Pulmonary artery endothelial cell (primary cell): Measurements from ENCODE around the gene SHROOM3. TPM values are rescaled to one million over a fixed set of nuclear protein-coding genes. Genes with fewer than 3 reads are reported as not detected.

ENCODE experiments used
- DNase-seq: peaks from one replicate; pipeline ENCODE4 v3.0.0-alpha.2; 2011; ENCODE audit warnings: low read depth, low spot score
- total RNA-seq: library from RNA; depleted of rRNA; stranded (reverse); fragments of >200 nt; gene quantifications from 2 replicates; pipeline ENCODE4 v1.2.3, GENCODE V29; 2014

The SHROOM3 gene
- total RNA-seq, 1 donor from 2014 or later = 8.1 TPM

- DNase-seq = no peak
Observed at GRCh38 chr4:76494243-76494642, 59.2 kb downstream of the SHROOM3 start.

- no peak for DNase-seq
Observed at GRCh38 chr4:76494871-76495590, 60.0 kb downstream of the SHROOM3 start.

- DNase-seq = no peak
Observed at GRCh38 chr4:76498550-76498949, 63.5 kb downstream of the SHROOM3 start.

GRCh38 chr4:76499461-76499860, 64.4 kb downstream of the SHROOM3 start:
- DNase-seq = no peak

- no peak for DNase-seq
Observed at GRCh38 chr4:76502886-76503285, 67.9 kb downstream of the SHROOM3 start.

GRCh38 chr4:76504613-76505465, 69.8 kb downstream of the SHROOM3 start:
- peak; percentile 17 for DNase-seq

- DNase-seq = no peak
Observed at GRCh38 chr4:76511947-76512346, 76.9 kb downstream of the SHROOM3 start.

GRCh38 chr4:76513482-76513881, 78.5 kb downstream of the SHROOM3 start:
- no peak for DNase-seq

- DNase-seq = no peak
Observed at GRCh38 chr4:76514087-76514486, 79.1 kb downstream of the SHROOM3 start.

GRCh38 chr4:76515975-76516843, 81.2 kb downstream of the SHROOM3 start:
- no peak for DNase-seq

GRCh38 chr4:76518241-76518640, 83.2 kb downstream of the SHROOM3 start:
- DNase-seq = no peak

- DNase-seq = no peak
Observed at GRCh38 chr4:76523593-76523992, 88.6 kb downstream of the SHROOM3 start.

- DNase-seq = no peak
Observed at GRCh38 chr4:76525751-76526150, 90.7 kb downstream of the SHROOM3 start.

GRCh38 chr4:76526585-76526990, 91.6 kb downstream of the SHROOM3 start:
- no peak for DNase-seq

GRCh38 chr4:76527666-76528065, 92.6 kb downstream of the SHROOM3 start:
- DNase-seq = no peak

GRCh38 chr4:76531597-76531996, 96.6 kb downstream of the SHROOM3 start:
- DNase-seq = no peak

GRCh38 chr4:76532805-76533204, 97.8 kb downstream of the SHROOM3 start:
- no peak for DNase-seq

GRCh38 chr4:76533314-76533713, 98.3 kb downstream of the SHROOM3 start:
- no peak for DNase-seq

GRCh38 chr4:76535603-76536372, 100.8 kb downstream of the SHROOM3 start:
- DNase-seq = no peak

- DNase-seq = no peak
Observed at GRCh38 chr4:76536373-76536689, 101.3 kb downstream of the SHROOM3 start.

- DNase-seq = no peak
Observed at GRCh38 chr4:76538296-76538695, 103.3 kb downstream of the SHROOM3 start.
